GM19455 (cell line): ENCODE results near the gene ERBB4.
"Not testable (repeated sequence)": the region's sequence is repeated elsewhere in the genome, so short reads cannot be mapped to it uniquely, and the experiment has no call there.

Experiments
- ATAC-seq: cut with Tn5 transposase; IDR thresholded peaks from one replicate; pipeline ENCODE4 v1.9.1; 2021; ENCODE audit not compliant: unreplicated experiment

Gene ERBB4

GRCh38 chr2:211649331-211649730 lies 889.3 kb downstream of the ERBB4 start:
- no peak for ATAC-seq

DNA sequence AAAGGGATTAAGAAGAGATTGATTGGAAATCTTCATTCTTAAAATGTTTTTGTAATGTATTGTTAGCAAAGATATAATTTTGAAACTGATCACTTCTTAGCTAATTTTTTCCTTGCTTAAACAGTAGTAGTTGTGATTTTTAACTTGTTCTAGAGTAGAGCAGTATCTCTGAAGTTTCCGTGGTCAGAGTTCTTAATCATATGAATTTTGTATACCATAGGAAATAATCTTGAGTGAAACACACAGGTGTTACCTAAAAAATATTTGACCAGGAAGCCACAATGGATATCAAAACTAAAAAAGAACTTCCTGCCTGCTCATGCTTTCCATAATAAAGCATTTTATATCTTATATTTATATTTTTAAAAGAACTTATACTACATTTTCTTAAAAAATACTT lies 907.1 kb downstream of the ERBB4 start:
- ATAC-seq = no peak

GRCh38 chr2:211623096-211623495 lies 915.5 kb downstream of the ERBB4 start:
- no peak for ATAC-seq

DNA sequence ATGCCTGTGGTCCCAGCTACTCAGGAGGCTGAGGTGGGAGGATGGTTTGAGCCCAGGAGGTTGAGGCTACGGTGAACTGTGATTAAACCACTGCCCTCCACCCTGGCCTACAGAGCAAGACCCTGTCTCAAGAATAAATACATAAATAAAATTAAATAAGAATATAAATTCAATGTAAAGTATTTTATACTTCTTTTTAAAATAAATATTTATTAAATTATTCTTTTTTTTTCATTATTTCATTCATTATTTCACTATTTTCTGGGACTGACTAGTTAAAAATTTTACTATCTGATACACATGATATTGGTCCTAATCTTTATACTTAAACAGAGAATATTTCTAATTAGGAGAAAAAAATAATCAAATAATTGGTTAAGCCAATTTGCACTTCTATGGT lies 917.6 kb downstream of the ERBB4 start:
- no peak for ATAC-seq

DNA sequence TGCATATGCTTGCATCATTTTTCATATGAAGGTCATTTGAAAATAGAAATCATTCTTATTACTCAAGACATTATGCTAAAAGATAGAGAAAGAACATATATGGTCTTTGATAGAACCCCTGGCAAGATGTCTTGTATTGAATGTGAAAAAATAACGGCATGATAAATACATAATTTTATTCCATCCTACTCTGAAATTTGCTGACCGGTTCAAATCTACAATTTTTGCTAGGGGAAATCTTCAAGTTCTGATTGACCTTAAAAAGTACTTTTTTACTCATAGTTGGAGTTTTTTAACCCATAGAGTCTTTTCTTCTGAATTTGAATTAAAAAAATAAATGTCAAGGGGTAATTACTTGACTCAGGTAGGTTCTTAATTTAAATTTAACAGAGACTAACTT lies 920.8 kb downstream of the ERBB4 start:
- no peak for ATAC-seq

DNA sequence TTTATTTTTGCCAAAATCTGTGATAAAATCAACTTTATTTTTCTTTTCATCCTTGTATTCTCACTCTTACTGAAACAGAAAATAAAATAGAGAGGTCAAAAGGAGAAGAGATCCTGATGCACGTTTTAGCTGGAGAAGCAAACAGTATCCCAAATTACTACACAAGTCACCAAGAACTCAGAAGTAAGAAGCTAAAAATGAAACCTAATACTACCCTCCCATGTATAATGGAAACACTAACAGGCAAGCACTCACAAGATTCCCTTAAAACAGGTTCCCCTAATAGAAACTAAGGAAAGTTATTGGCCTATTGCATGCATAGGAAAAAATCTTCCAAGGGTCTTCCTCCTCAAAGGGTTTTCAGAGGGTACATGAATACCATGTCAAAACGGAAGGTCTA lies 927.0 kb downstream of the ERBB4 start:
- ATAC-seq = no peak

GRCh38 chr2:211611061-211611518 lies 927.5 kb downstream of the ERBB4 start:
- ATAC-seq = peak; percentile 65

- ATAC-seq = no peak
Observed at GRCh38 chr2:211609127-211609526, 929.5 kb downstream of the ERBB4 start.

DNA sequence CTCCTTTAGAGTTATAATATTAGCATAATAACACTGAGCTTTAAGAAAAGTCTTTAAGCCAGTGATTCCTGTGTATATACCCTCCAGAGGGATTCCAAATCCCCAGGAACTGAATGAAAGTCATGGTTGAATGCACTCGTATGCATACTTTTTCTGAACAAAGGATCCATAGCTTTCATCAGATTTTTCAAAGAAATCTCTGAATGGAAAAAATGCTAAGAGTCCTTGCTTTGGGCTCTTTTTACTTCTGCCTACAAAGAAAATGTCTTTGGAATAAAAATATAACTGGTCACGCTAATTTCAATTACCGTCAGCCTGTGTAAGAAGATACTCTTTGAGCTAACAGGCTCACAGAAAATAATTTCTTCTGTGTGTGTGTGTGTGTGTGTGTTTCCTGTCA lies 939.5 kb downstream of the ERBB4 start:
- ATAC-seq = no peak

GRCh38 chr2:211598238-211598637 lies 940.4 kb downstream of the ERBB4 start:
- no peak for ATAC-seq

DNA sequence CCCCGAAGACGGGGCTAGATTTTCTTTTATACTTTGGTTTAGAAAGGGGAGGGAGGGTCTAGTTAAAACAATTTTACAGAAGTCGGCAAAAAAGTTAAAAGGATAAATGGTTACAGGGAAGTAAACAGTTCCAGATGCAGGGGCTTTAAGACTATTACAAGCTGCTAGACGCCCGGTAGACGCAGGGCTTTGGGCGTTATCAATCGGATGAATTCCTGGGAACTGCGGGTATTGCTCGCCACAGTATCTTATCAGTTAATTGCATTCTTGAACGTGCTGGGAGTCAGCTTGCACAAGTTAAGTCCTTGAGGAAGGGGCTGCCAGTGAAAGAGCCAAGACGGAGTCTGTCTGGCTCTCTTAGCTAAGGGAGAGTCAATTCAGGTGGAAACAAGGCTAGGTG lies 946.6 kb downstream of the ERBB4 start:
- ATAC-seq = not testable (repeated sequence)

DNA sequence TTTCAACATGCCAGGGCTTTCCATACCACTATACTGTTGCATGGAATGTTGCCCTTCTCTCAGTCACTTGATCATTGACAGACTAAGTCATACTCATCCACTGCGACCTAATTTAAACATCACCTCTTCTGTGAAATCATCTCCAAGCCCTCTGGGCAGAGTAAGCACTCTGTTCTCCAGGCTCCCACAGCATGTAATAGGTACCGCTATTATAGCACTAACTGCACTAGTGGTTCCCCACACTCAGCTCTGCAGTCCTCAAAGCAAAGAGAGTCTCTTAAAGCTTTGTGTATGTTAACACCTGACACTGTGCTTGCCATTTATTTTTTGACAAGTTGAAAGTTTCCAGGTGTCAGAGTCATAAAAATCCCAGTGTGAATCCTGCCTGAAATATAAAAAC lies 947.2 kb downstream of the ERBB4 start:
- ATAC-seq = no peak

GRCh38 chr2:211568439-211568838 lies 970.2 kb downstream of the ERBB4 start:
- ATAC-seq = no peak

GRCh38 chr2:211564441-211564840 lies 974.2 kb downstream of the ERBB4 start:
- ATAC-seq = no peak

DNA sequence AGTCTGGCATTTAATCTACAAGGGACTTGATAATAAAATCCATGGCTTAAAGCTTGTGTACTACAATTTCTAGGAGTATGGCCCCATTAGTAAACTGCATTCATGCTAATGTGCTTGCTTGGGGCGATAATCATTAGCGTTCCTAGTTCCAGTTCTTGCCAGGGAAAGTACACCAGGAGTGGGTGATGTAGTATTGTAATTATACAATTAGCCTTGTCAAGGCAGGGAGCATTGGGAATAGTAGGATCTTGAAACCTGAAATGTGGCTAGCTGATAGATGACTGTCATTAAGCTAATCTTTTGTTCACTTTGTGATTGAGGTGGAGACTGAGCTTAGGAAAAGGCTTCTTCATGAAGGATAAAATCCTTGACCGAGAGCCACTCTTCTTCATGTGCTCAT lies 993.0 kb downstream of the ERBB4 start:
- ATAC-seq = no peak

DNA sequence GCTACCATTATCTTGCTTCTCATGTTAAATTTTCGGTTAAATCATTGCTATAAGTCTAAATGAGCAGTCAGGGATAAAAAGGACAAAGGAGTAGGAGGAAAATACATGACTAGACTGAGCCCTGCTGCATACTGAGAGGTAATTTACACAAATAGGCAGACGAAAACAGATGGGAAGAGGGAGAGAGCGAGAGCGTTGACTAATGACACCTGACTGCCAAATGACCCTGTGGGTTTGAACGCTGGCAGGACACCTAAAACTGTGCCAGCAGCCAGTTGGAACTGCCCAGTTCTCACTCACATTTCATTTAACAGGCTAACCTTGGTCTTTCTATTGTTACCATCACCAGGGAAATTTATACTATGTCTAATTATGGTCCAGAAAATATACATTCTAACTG lies 1004.0 kb downstream of the ERBB4 start:
- no peak for ATAC-seq

- ATAC-seq = not testable (repeated sequence)
Observed at GRCh38 chr2:211524248-211524647, 1014.4 kb downstream of the ERBB4 start.

DNA sequence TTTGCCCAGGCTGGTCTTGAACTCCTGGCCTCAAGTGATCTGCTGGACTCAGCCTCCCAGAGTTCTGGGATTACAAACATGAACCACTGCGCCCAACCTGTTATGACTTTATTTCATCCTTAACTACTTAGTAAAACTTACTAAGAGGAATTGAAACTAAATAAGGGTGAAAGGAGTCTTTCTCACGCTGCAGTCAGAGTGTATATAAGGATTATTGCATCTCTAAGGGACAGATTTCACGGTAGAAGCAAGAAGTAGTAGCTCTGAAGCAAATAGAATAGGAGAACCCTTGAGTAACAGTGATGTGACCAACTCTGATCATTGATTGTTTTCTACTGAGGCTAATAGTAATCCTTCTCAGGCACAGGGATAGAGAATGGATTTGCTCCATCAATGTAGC lies 1022.1 kb downstream of the ERBB4 start:
- no peak for ATAC-seq

GRCh38 chr2:211514049-211514448 lies 1024.6 kb downstream of the ERBB4 start:
- ATAC-seq = no peak

GRCh38 chr2:211513446-211513845 lies 1025.2 kb downstream of the ERBB4 start:
- ATAC-seq = no peak

DNA sequence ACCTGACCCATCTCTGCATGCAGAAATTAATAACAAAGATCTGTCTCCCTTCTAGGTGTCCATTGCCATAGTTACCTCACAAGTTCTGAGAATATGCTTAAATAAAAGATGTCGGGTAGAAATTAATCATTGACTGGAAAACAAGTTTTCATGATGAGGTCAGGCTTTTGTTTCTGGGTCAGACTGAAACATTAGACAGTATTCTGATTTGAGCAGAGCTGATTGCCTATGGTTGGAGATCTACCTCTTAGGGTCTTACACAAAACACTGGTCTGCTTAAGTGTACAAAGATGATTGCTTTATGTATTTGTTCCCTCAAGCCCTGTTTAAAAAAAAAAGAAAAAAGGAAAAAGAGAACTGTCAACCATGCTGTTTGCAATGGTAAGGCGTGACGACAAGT lies 1025.8 kb downstream of the ERBB4 start:
- no peak for ATAC-seq

- peak; percentile 63 for ATAC-seq
Observed at GRCh38 chr2:211503856-211504255, 1034.7 kb downstream of the ERBB4 start.

DNA sequence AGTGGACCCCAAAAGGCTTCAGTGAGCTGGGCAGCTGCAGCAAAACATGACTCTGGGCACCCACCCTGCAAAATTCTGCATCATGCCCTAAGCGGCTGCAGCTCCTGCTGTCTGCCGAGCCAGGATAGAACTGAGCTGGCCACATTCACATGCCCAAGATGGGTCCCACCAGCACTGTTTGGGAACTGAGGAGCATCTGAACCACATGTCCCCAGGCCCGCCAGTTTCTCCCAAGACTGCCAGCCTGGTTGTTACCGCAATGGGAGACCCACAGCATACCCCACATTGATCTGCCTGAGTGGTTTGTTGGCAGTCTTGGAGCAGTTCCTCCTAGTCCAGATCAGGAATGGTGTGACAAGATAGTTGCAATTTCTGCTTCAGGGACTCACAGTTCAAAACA lies 1035.4 kb downstream of the ERBB4 start:
- no peak for ATAC-seq
